Neural cell (in vitro differentiated cells): Measurements from ENCODE around the gene DLG5. TPM values are rescaled to one million over a fixed set of nuclear protein-coding genes. Genes with fewer than 3 reads are reported as not detected.

ENCODE experiments used
- H2AFZ ChIP-seq: fragments of 200-600, 300-800 bp; sonication (generic), shearing (Covaris generic); 2 replicates; pipeline ENCODE4 v1.6.0; 2014; ENCODE audit warnings: low read depth, mild to moderate bottlenecking, antibody characterized with exemption, low read length, moderate library complexity
- H3F3A ChIP-seq: fragments of 200-600 bp; shearing (Covaris generic); 2 replicates; pipeline ENCODE4 v1.6.1; 2016; ENCODE audit warnings: mild to moderate bottlenecking, moderate library complexity, mixed read lengths, antibody characterized with exemption, low read length; ENCODE audit not compliant: insufficient read depth, poor library complexity, severe bottlenecking
- H3K27ac ChIP-seq: fragments of 200-600, 300-800 bp; sonication (generic), shearing (Covaris generic); 2 replicates; pipeline ENCODE4 v1.5.1; 2014; ENCODE audit warnings: mild to moderate bottlenecking, low read length, moderate library complexity
- H3K27me3 ChIP-seq: fragments of 300-800, 200-600 bp; sonication (generic), shearing (Covaris generic); 2 replicates; pipeline ENCODE4 v1.6.0; 2014; ENCODE audit warnings: mild to moderate bottlenecking, low read depth, low read length, moderate library complexity; ENCODE audit not compliant: insufficient read depth
- H3K36me3 ChIP-seq: fragments of 300-800, 200-600 bp; sonication (generic), shearing (Covaris generic); 2 replicates; pipeline ENCODE4 v1.5.1; 2014; ENCODE audit warnings: mild to moderate bottlenecking, antibody characterized with exemption, low read length, moderate library complexity; ENCODE audit not compliant: insufficient read depth
- H3K4me2 ChIP-seq: fragments of 300-800, 200-600 bp; sonication (generic), shearing (Covaris generic); 2 replicates; pipeline ENCODE4 v1.6.0; 2014; ENCODE audit warnings: mild to moderate bottlenecking, low read length
- H3K4me3 ChIP-seq: fragments of 300-800, 200-600 bp; sonication (generic), shearing (Covaris generic); 2 replicates; pipeline ENCODE4 v1.5.1; 2014; ENCODE audit warnings: mild to moderate bottlenecking, low read length, moderate library complexity
- H3K79me2 ChIP-seq: fragments of 200-600 bp; shearing (Covaris generic); replicated peaks from 2 replicates; pipeline ENCODE4 v1.6.0; 2014; ENCODE audit warnings: mild to moderate bottlenecking, low read length, moderate library complexity; ENCODE audit not compliant: insufficient read depth
- H3K9ac ChIP-seq: fragments of 300-800, 200-600 bp; sonication (generic), shearing (Covaris generic); 2 replicates; pipeline ENCODE4 v1.6.1; 2016; ENCODE audit warnings: mild to moderate bottlenecking, low read length, mixed read lengths
- H3K9me2 ChIP-seq: fragments of 200-600 bp; shearing (Covaris generic); 2 replicates; pipeline ENCODE4 v1.6.1; 2016; ENCODE audit warnings: mild to moderate bottlenecking, low read length, mixed read lengths; ENCODE audit not compliant: insufficient read depth
- H3K9me3 ChIP-seq: fragments of 200-600, 300-800 bp; sonication (generic), shearing (Covaris generic); 2 replicates; pipeline ENCODE4 v1.6.1; 2016; ENCODE audit warnings: mild to moderate bottlenecking, mixed run types, low read length, moderate library complexity, mixed read lengths
- H4K20me1 ChIP-seq: fragments of 200-600 bp; shearing (Covaris generic); 2 replicates; pipeline ENCODE4 v1.6.1; 2016; ENCODE audit warnings: mild to moderate bottlenecking, mixed run types; ENCODE audit not compliant: insufficient read depth
- CTCF ChIP-seq: fragments of 450-650 bp; IDR thresholded peaks from 2 replicates; pipeline ENCODE4 v1.5.1; 2014; ENCODE audit warnings: antibody characterized with exemption, mild to moderate bottlenecking, moderate library complexity; ENCODE audit not compliant: poor library complexity, severe bottlenecking
- EP300 ChIP-seq: fragments of 450-650 bp; conservative IDR thresholded peaks from 2 replicates; pipeline ENCODE4 v1.6.1; 2014; ENCODE audit warnings: antibody characterized with exemption, mild to moderate bottlenecking, moderate library complexity; ENCODE audit not compliant: poor library complexity, severe bottlenecking
- EZH2 ChIP-seq: fragments of 200-600, 300-800 bp; shearing (Covaris generic), sonication (generic); IDR thresholded peaks from 2 replicates; pipeline ENCODE4 v1.6.1; 2014; ENCODE audit warnings: antibody characterized with exemption, low read length, borderline replicate concordance, mild to moderate bottlenecking; ENCODE audit not compliant: insufficient read depth, poor library complexity, severe bottlenecking
- MXI1 ChIP-seq: fragments of 450-650 bp; conservative IDR thresholded peaks from 2 replicates; pipeline ENCODE4 v1.6.1; 2014; ENCODE audit warnings: antibody characterized with exemption, mild to moderate bottlenecking; ENCODE audit not compliant: poor library complexity, severe bottlenecking
- POLR2AphosphoS5 ChIP-seq: IDR thresholded peaks from 2 replicates; pipeline ENCODE4 v1.6.1; 2012
- RAD21 ChIP-seq: fragments of 450-650 bp; conservative IDR thresholded peaks from 2 replicates; pipeline ENCODE4 v1.6.1; 2014; ENCODE audit warnings: antibody characterized with exemption, mild to moderate bottlenecking, moderate library complexity
- REST ChIP-seq: IDR thresholded peaks from 2 replicates; pipeline ENCODE4 v1.6.1; 2012; ENCODE audit warnings: borderline replicate concordance
- SMC3 ChIP-seq: fragments of 450-650 bp; conservative IDR thresholded peaks from 2 replicates; pipeline ENCODE4 v1.6.1; 2014; ENCODE audit warnings: antibody characterized with exemption, mild to moderate bottlenecking, moderate library complexity; ENCODE audit not compliant: poor library complexity
- TAF1 ChIP-seq: IDR thresholded peaks from 2 replicates; pipeline ENCODE4 v1.6.1; 2012; ENCODE audit warnings: low read depth
- polyA plus RNA-seq: library from polyadenylated mRNA; depleted of rRNA; stranded (reverse); fragments of >200 nt; gene quantifications from 2 replicates; pipeline ENCODE4 v1.2.3, GENCODE V29; 2014

Gene DLG5
- polyA plus RNA-seq, 1 donor from 2014 or later, result 72.9 TPM

DNA sequence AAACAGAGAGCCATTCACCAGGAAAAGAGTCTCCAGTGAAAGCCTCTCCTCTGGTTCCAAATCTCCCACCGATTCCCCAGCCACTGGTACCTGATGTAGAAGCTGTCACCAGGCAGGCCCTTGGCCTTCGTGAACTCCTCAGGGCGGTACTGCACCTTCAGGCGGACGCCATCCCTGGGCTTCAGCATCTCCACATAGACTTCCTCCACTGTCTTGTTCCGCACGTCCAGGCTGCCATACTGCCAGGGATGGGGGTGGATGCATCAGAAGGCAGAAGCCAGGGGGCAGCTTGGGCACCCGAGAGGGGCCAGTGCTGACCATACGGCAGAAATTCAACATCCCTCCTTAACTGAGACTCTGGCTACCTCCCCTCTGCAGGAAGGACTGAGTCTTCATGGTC is 118.8 kb downstream of the DLG5 start:
- H4K20me1 ChIP-seq, result no peaks in the 10 kb centered on the region
- no peaks in the 10 kb centered on the region for H3F3A ChIP-seq
- H3K9ac ChIP-seq, result no peak overlapping the region
- no peak overlapping the region for H3K4me3 ChIP-seq
- H3K79me2 ChIP-seq, result no peaks in the 10 kb centered on the region
- no peaks in the 10 kb centered on the region for H3K9me2 ChIP-seq
- H3K36me3 ChIP-seq, result peaks cover 6% of the 10 kb centered on the region
- no peak overlapping the region for H3K27ac ChIP-seq
- no peak overlapping the region for H3K4me2 ChIP-seq
- no peak overlapping the region for H2AFZ ChIP-seq
- no peaks in the 10 kb centered on the region for H3K27me3 ChIP-seq
- H3K9me3 ChIP-seq, result no peaks in the 10 kb centered on the region
- no peak for TF ChIP-seq RAD21
- no peak for TF ChIP-seq TAF1
- no peak for TF ChIP-seq EP300
- no peak for TF ChIP-seq CTCF
- TF ChIP-seq SMC3, result no peak
- no peak for TF ChIP-seq REST
- no peak for TF ChIP-seq EZH2
- no peak for TF ChIP-seq MXI1
- no peak for TF ChIP-seq POLR2AphosphoS5

- H2AFZ ChIP-seq, result no peak overlapping the region
- no peaks in the 10 kb centered on the region for H3K9me2 ChIP-seq
- H3K9me3 ChIP-seq, result no peaks in the 10 kb centered on the region
- H3K27me3 ChIP-seq, result no peaks in the 10 kb centered on the region
- H3K9ac ChIP-seq, result no peak overlapping the region
- H3K27ac ChIP-seq, result no peak overlapping the region
- H4K20me1 ChIP-seq, result no peaks in the 10 kb centered on the region
- H3K79me2 ChIP-seq, result no peaks in the 10 kb centered on the region
- no peak for TF ChIP-seq SMC3
- TF ChIP-seq EP300, result no peak
- no peak for TF ChIP-seq EZH2
- no peak for TF ChIP-seq MXI1
- no peak for TF ChIP-seq TAF1
- H3K4me2 ChIP-seq, result no peak overlapping the region
- H3K4me3 ChIP-seq, result no peak overlapping the region
- H3F3A ChIP-seq, result no peaks in the 10 kb centered on the region
- peaks cover 6% of the 10 kb centered on the region for H3K36me3 ChIP-seq
Observed at GRCh38 chr10:77806511-77807157, 119.9 kb downstream of the DLG5 start.

GRCh38 chr10:77805676-77806075 is 120.9 kb downstream of the DLG5 start:
- no peak overlapping the region for H3K9ac ChIP-seq
- no peaks in the 10 kb centered on the region for H3K9me2 ChIP-seq
- H3K27me3 ChIP-seq, result no peaks in the 10 kb centered on the region
- H3K79me2 ChIP-seq, result no peaks in the 10 kb centered on the region
- TF ChIP-seq POLR2AphosphoS5, result no peak
- no peak for TF ChIP-seq MXI1
- no peak for TF ChIP-seq EP300
- no peak for TF ChIP-seq RAD21
- TF ChIP-seq SMC3, result no peak
- TF ChIP-seq TAF1, result no peak
- no peak for TF ChIP-seq EZH2
- TF ChIP-seq CTCF, result no peak
- no peak for TF ChIP-seq REST
- no peaks in the 10 kb centered on the region for H3K9me3 ChIP-seq
- no peak overlapping the region for H2AFZ ChIP-seq
- H3K4me3 ChIP-seq, result no peak overlapping the region
- no peak overlapping the region for H3K27ac ChIP-seq
- no peaks in the 10 kb centered on the region for H4K20me1 ChIP-seq
- H3K36me3 ChIP-seq, result peaks cover 6% of the 10 kb centered on the region
- no peaks in the 10 kb centered on the region for H3F3A ChIP-seq
- H3K4me2 ChIP-seq, result no peak overlapping the region
